HepG2 (cell line): Measurements from ENCODE around the gene ERF. TPM values are rescaled to one million over a fixed set of nuclear protein-coding genes. Genes with fewer than 3 reads are reported as not detected.

Source experiments
- ATAC-seq: fragments of 200-7000 bp; cut with Tn5 transposase; 3 replicates; pipeline ENCODE4 v1.9.1; 2020; ENCODE audit warnings: mild to moderate bottlenecking, moderate library complexity
- BruUV-seq: library from RNA; stranded (reverse); fragments of 400-500 nt; replicated peaks from 2 replicates; lab custom pipeline; 2021; lab: Mats Ljungman, UMichigan
- CTCF ChIA-PET: fragments of 300-600 bp; formaldehyde crosslinking; extraction: SDS; loops from one replicate; lab custom pipeline; 2021; ENCODE audit warnings: low total read pairs, inconsistent platforms, low intra/inter-chr PET ratio; lab: Yijun Ruan, JAX
- POLR2A ChIA-PET: fragments of 350-600 bp; sonication (Branson Sonifier 250); formaldehyde crosslinking; loops from one replicate; lab custom pipeline; 2020; ENCODE audit warnings: antibody characterized with exemption, inconsistent platforms; lab: Yijun Ruan, JAX
- DNase-seq: peaks from one replicate; pipeline ENCODE4 v3.0.0-alpha.2; 2015; ENCODE audit warnings: low spot score
- FAIRE-seq: peaks from 3 replicates; lab custom pipeline; 2011; peaks lifted over from hg19 to GRCh38; lab: Jason Lieb, UNC
- H2AFZ ChIP-seq: one replicate; pipeline ENCODE4 v1.6.1; 2011; ENCODE audit warnings: low read length, inconsistent platforms
- H3K27ac ChIP-seq: fragments of 300-600 bp; 3 replicates; pipeline ENCODE4 v1.8.0; 2011; ENCODE audit warnings: mixed run types, mild to moderate bottlenecking, mixed read lengths, low read length, inconsistent platforms; ENCODE audit not compliant: insufficient read depth; ENCODE audit errors: extremely low read length
- H3K27me3 ChIP-seq, 2 experiments: fragments of 200-600 bp in 1 of 2; 2 replicates in 1 of 2; 3 replicates in 1 of 2; pipeline versions ENCODE4 v1.6.0 to v1.8.0; 2011; ENCODE audit warnings: low read length in 2 of 2, mild to moderate bottlenecking in 2 of 2, moderate library complexity in 2 of 2, inconsistent platforms in 1 of 2; ENCODE audit not compliant: insufficient read depth in 2 of 2, control insufficient read depth in 1 of 2
- H3K36me3 ChIP-seq, 2 experiments: fragments of 200-600 bp in 1 of 2; replicated peaks in 1 of 2; 2 replicates in 1 of 2; 3 replicates in 1 of 2; pipeline versions ENCODE4 v1.5.1 to v1.8.0; 2011; ENCODE audit warnings: low read length in 2 of 2, inconsistent platforms in 1 of 2; ENCODE audit not compliant: insufficient read depth in 2 of 2, control insufficient read depth in 1 of 2
- H3K4me1 ChIP-seq: 2 replicates; pipeline ENCODE4 v1.5.1; 2012; ENCODE audit warnings: low read length, inconsistent platforms; ENCODE audit not compliant: insufficient read depth
- H3K4me2 ChIP-seq: 2 replicates; pipeline ENCODE4 v1.6.0; 2011; ENCODE audit warnings: low read depth, low read length, inconsistent platforms
- H3K4me3 ChIP-seq, 3 experiments: fragments of 200-600 bp in 1 of 3; sonication (generic), shearing (Covaris generic) in 1 of 3; replicated peaks in 1 of 3; 2 replicates each; pipeline ENCODE4 v1.5.1; 2011 to 2016; ENCODE audit warnings: low read length in 3 of 3, inconsistent platforms in 2 of 3, low read depth in 2 of 3, mild to moderate bottlenecking in 2 of 3, control low read depth in 1 of 3, mixed read lengths in 1 of 3; ENCODE audit not compliant: insufficient read depth in 1 of 3
- H3K79me2 ChIP-seq: one replicate; pipeline ENCODE4 v1.6.1; 2011; ENCODE audit warnings: low read length, inconsistent platforms; ENCODE audit not compliant: insufficient read depth
- H3K9ac ChIP-seq: 2 replicates; pipeline ENCODE4 v1.6.0; 2011; ENCODE audit warnings: mild to moderate bottlenecking, low read depth, low read length, inconsistent platforms; ENCODE audit not compliant: insufficient read depth
- H3K9me3 ChIP-seq: 2 replicates; pipeline ENCODE4 v1.5.1; 2012; ENCODE audit warnings: mild to moderate bottlenecking, low read length
- H4K20me1 ChIP-seq: 2 replicates; pipeline ENCODE4 v1.6.0; 2011; ENCODE audit warnings: inconsistent platforms, mild to moderate bottlenecking, low read length, moderate library complexity; ENCODE audit not compliant: insufficient read depth
- GTF3A ChIP-seq: sonication (generic); formaldehyde crosslinking; conservative IDR thresholded peaks from 2 replicates; pipeline ENCODE4 v1.4.0; 2020; ENCODE audit warnings: mild to moderate bottlenecking, missing genetic modification reagents
- SIN3B ChIP-seq: fragments of 150-350 bp; IDR thresholded peaks from 2 replicates; pipeline ENCODE4 v1.6.1; 2014; ENCODE audit warnings: low read length
- ZNF556 ChIP-seq: sonication (generic); formaldehyde crosslinking; IDR thresholded peaks from 2 replicates; pipeline ENCODE4 v1.4.0; 2020; ENCODE audit warnings: mild to moderate bottlenecking, missing genetic modification reagents, borderline replicate concordance
- ZNF564 ChIP-seq: sonication (generic); formaldehyde crosslinking; IDR thresholded peaks from 2 replicates; pipeline ENCODE4 v1.8.1; 2023; ENCODE audit warnings: mild to moderate bottlenecking, missing genetic modification reagents
- WGBS: methylation state at CpG from one replicate; pipeline ENCODE4 v1.1.6; 2017; ENCODE audit warnings: low lambda C conversion rate; 5-methylcytosine and 5-hydroxymethylcytosine counted together
- in situ Hi-C: cut with HindIII; loops from 2 replicates; pipeline ENCODE4 v1.10.0; 2017; ENCODE audit warnings: low pct_unique_long_range_greater_than_20kb; ENCODE audit not compliant: extremely low pct_ligation_motif_present
- intact Hi-C: fragments of 100-400 bp; cut with micrococcal nuclease; formaldehyde crosslinking; loops from one replicate; pipeline ENCODE4 v1.10.0; 2022; ENCODE audit not compliant: unreplicated experiment
- polyA plus RNA-seq, 8 experiments: library from polyadenylated mRNA; depleted of rRNA in 3 of 8; stranded (reverse) in 7 of 8; unstranded in 1 of 8; fragments of >200 nt; fragmentation: Illumina TruSeq in 4 of 8; extraction: Trizol in 4 of 8; gene quantifications; 2 replicates each; pipeline versions ENCODE4 v1.2.1 to v1.2.3, GENCODE V29; 2011 to 2016; ENCODE audit warnings: low read depth in 4 of 8, missing spikeins in 1 of 8, mixed read lengths in 1 of 8; ENCODE audit not compliant: insufficient read depth in 1 of 8
- total RNA-seq, 5 experiments: library from RNA; depleted of rRNA; stranded (reverse); fragments of >200 nt; fragmentation: Illumina TruSeq; extraction: Trizol; gene quantifications; 2 replicates each; pipeline ENCODE4 v1.2.3, GENCODE V29; 2016; ENCODE audit warnings: low read depth in 1 of 5
- TF ChIP-seq, protein P1 (sequence below): sonication (generic); formaldehyde crosslinking; IDR thresholded peaks from 2 replicates; pipeline ENCODE4 v1.5.1; 2020; ENCODE audit warnings: mild to moderate bottlenecking, missing genetic modification reagents, moderate library complexity
- TF ChIP-seq, protein P2 (sequence below): sonication (generic); formaldehyde crosslinking; IDR thresholded peaks from 2 replicates; pipeline ENCODE4 v1.8.1; 2023; ENCODE audit warnings: mild to moderate bottlenecking, missing genetic modification reagents, borderline replicate concordance

Gene ERF
- total and polyA plus RNA-seq, 2 of the 13 experiments (the other 11 are each of a cell fraction or from before 2014, with no cell fraction given): 67.1 to 69.9 TPM

DNA sequence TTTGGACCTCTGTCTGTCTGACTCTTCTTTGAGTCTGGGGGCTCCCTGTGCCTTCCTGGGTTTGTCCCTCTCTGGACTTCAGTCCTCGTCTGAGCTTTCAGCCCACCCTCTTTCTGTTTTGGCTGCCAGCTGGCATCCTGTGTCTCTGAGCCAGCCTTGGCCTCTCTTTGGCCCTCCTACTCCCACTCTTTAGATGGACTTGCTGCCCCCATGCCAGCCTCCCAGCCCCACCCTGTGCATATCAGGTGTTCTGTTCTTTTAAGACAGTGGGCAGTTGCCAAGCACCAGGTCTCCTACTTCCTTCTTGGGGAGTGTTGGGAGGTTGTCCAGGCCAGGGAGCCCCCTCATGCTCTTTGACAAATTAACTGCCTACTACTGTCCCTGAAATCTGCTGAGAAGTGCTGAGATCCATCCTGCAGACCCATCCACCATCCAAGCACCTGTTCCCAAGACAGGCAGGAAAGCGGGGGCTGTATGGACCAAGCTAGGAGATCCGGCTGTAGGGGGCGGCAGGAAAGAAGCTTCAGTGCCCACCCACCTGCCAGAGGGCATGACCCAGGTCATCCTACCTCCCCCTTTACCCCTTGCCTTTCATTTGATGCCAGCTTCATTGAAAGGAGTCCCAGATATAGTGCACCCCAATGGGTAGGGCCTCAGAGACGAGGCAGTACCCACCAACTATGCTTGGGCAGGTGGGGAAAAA, 23.7 kb upstream of the ERF start:
- TF ChIP-seq, protein P1, sequence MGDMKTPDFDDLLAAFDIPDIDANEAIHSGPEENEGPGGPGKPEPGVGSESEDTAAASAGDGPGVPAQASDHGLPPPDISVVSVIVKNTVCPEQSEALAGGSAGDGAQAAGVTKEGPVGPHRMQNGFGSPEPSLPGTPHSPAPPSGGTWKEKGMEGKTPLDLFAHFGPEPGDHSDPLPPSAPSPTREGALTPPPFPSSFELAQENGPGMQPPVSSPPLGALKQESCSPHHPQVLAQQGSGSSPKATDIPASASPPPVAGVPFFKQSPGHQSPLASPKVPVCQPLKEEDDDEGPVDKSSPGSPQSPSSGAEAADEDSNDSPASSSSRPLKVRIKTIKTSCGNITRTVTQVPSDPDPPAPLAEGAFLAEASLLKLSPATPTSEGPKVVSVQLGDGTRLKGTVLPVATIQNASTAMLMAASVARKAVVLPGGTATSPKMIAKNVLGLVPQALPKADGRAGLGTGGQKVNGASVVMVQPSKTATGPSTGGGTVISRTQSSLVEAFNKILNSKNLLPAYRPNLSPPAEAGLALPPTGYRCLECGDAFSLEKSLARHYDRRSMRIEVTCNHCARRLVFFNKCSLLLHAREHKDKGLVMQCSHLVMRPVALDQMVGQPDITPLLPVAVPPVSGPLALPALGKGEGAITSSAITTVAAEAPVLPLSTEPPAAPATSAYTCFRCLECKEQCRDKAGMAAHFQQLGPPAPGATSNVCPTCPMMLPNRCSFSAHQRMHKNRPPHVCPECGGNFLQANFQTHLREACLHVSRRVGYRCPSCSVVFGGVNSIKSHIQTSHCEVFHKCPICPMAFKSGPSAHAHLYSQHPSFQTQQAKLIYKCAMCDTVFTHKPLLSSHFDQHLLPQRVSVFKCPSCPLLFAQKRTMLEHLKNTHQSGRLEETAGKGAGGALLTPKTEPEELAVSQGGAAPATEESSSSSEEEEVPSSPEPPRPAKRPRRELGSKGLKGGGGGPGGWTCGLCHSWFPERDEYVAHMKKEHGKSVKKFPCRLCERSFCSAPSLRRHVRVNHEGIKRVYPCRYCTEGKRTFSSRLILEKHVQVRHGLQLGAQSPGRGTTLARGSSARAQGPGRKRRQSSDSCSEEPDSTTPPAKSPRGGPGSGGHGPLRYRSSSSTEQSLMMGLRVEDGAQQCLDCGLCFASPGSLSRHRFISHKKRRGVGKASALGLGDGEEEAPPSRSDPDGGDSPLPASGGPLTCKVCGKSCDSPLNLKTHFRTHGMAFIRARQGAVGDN: no peak
- TF ChIP-seq ZNF564 (CRISPR knock-in tag) (no peak), GTF3A (CRISPR knock-in tag) (no peak), SIN3B (no peak), ZNF556 (no peak)
- TF ChIP-seq, protein P2, sequence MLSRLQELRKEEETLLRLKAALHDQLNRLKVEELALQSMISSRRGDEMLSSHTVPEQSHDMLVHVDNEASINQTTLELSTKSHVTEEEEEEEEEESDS (CRISPR knock-in tag): no peak
- Histone ChIP-seq H3K79me2 (peaks cover 11% of the 10 kb centered on the region), H2AFZ (no peak overlapping the region), H3K4me2 (peak overlapping the region; percentile 86; the same call in 1 of the 2 replicates), H3K4me1 (peaks cover 51% of the 10 kb centered on the region), H3K9ac (no peak overlapping the region), H3K27me3 (no peaks in the 10 kb centered on the region), H3K27ac (peak overlapping the region; percentile 27), H3K4me3 (no peak overlapping the region), H4K20me1 (no peaks in the 10 kb centered on the region), H3K9me3 (no peaks in the 10 kb centered on the region), H3K36me3 (peaks cover 4 to 12% of the 10 kb centered on the region in 2 experiments; a peak in 3 of 5 replicates)
- ATAC-seq: no peak
- 90% methylated on average over 5 of the region's 5 CpGs for WGBS
- intact Hi-C loops (loop anchor here (2.0 kb wide), 1 partner anchor 58 kb away; the partner anchor contains the start of gene ZNF526), in situ Hi-C loops (no loop called here)
- FAIRE-seq: no peak
- DNase-seq: no peak
- no TSS peak for BruUV-seq
- ChIA-PET POLR2A (interaction anchor here (1.4 to 7.4 kb wide), 5 partner anchors 8 to 33 kb away, joined by 3 to 117 read pairs (median 25); partner anchors contain the start of genes CIC and GSK3A), CTCF (interaction anchor here (1.7 to 1.9 kb wide), 2 partner anchors 12 to 34 kb away, joined by 6 to 7 read pairs; no protein-coding TSS in a partner anchor)
